Islet precursor cell (in vitro differentiated cells): ENCODE data around the gene GNGT1.

Experiments
- DNase-seq: peaks from one replicate; pipeline ENCODE4 v3.0.0-alpha.2; 2018

The GNGT1 gene

GRCh38 chr7:93906267-93906666 lies at the start of gene GNGT1:
Gene GNGT1 (plus strand): TSS chr7:93906567. CDS start chr7:93906747, 180 bp downstream.
- DNase-seq = no peak

- DNase-seq = no peak
Measured at GRCh38 chr7:93858857-93859256, 47.5 kb upstream of the GNGT1 start.

GRCh38 chr7:93860261-93860660 lies 46.1 kb upstream of the GNGT1 start:
- no peak for DNase-seq

- no peak for DNase-seq
Measured at GRCh38 chr7:93861325-93861949, 44.9 kb upstream of the GNGT1 start.

DNA sequence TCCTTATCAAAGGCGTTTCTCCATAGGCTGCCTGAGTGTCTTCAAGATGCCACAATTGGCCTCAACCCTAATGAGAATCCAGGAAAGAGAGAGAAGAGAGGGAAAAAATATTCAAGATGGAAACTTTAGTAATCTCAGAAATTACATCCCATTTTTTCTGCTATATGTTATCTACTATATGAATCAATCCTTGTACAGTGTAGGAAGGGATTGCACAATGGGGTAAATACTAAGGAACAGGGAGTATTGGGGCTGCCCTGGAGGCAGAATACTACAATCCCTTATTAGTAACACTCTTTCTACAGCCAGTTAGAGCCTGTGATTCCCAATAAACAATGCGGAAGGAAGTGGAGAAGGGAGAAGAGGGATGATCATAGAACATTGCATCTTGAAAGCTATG lies 43.7 kb upstream of the GNGT1 start:
- DNase-seq = no peak

GRCh38 chr7:93866886-93867285 lies 39.5 kb upstream of the GNGT1 start:
- DNase-seq = no peak

GRCh38 chr7:93873998-93874574 lies 32.3 kb upstream of the GNGT1 start:
- no peak for DNase-seq

- DNase-seq = no peak
Measured at GRCh38 chr7:93877742-93878141, 28.6 kb upstream of the GNGT1 start.

DNA sequence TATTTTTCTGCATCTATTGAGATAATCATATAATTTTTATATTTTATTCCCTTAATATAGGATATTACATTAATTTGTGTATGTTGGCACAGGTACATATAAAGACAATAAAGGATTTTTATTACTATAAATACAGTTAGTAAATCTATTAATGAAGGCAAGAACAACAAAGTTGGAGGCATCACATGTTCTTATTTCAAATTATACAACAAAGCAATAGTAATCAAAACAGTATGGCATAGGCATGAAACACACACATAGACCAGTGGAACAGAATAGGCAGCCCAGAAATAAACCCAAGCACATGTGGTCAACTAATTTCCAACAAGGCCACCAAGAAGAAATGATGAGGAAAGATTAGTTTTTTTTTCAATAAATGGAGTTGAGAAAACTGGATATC lies 27.0 kb upstream of the GNGT1 start:
- DNase-seq = no peak

DNA sequence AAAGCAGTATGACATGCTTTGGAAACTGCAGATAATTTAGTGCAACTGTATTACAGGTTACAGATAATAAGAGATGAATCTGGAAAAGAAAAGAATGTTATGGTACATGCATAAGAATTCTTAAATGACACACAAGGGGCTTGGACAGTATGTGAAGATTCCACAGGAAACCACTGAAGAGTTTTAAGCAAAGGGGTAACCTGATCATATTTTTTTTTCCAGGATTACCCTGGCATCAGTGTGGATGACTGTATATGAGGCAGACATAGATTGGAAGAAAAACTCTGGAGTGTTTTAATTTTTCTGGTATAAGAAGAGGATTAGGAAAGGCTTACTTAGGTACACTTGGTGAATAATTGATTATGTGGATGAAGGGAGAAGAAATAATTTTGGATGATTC lies 23.9 kb upstream of the GNGT1 start:
- DNase-seq = no peak

GRCh38 chr7:93883078-93883916 lies 23.1 kb upstream of the GNGT1 start:
- DNase-seq = no peak

- no peak for DNase-seq
Measured at GRCh38 chr7:93883917-93884345, 22.4 kb upstream of the GNGT1 start.

DNA sequence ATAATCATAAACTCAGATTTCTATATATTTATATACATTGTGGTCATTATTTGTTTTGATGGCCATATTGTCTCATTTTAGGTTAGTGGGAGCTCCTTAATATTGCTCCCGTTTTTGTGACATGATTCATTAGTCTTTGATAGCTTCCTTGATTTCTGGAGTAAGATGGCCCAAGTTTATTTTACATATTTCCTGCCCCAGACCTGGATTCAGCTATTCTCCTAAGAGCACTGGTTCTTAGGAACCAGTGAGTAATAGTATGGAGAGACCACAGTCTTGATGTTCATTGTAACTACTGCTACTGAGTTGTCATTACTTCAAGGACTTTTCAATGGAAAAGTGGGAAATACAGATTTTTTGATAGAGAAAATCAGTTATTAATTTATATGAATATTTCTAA lies 21.8 kb upstream of the GNGT1 start:
- DNase-seq = no peak

DNA sequence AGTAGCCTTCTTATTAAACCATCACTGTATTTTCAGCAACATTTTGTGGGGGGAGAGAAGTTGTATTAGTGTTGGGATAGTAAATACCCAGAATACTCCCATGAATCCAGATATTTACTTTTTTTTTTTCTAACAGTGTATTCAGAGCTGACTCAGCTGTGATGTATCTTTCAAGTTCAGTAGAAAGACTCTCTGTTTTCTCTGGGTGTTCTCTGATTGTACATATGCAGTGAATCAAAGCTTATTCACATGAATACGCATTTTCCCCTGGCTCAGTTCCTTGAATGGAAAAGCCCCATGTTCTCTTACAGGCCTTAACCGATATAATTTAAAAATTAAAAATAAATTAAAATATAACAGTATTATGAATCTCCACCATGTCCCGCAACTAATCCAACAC lies 17.1 kb upstream of the GNGT1 start:
- no peak for DNase-seq

- DNase-seq = peak; percentile 83
Measured at GRCh38 chr7:93890041-93890463, 16.3 kb upstream of the GNGT1 start.

DNA sequence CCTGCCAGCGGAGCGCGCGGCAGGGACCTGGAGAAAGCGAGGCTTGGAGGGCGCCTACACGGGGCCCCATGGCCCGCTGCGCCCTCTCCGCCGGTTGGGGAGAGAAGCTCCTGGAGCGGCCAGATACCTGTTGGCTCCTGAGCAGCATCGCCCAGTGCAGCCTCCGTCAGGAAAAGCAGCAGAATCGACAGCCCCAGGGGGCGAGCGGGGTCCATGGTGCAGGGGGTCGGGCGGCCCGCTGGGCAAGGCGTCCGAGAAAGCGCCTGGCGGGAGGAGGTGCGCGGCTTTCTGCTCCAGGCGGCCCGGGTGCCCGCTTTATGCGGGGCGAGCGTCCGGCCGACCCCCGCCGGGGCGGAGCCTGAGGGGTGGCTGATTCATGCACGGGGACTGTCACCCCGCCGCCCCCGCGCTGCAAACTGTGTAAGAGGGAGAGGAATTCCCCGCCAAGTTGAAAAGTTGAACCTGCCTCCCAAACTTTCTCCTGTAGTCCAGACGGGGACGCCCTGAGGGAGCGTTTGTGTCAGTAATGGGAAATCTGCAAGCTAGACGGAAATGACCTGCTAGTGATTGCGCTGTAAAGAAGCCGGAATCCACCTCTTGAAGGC lies 15.8 kb upstream of the GNGT1 start, which contains the start of gene TFPI2:
TSS of gene TFPI2 (minus strand) at position 290 of the 605 bp plus-strand sequence. CDS start at position 215, 75 bp downstream.
- peak; percentile 93 for DNase-seq

- no peak for DNase-seq
Measured at GRCh38 chr7:93894426-93894825, 11.9 kb upstream of the GNGT1 start.

DNA sequence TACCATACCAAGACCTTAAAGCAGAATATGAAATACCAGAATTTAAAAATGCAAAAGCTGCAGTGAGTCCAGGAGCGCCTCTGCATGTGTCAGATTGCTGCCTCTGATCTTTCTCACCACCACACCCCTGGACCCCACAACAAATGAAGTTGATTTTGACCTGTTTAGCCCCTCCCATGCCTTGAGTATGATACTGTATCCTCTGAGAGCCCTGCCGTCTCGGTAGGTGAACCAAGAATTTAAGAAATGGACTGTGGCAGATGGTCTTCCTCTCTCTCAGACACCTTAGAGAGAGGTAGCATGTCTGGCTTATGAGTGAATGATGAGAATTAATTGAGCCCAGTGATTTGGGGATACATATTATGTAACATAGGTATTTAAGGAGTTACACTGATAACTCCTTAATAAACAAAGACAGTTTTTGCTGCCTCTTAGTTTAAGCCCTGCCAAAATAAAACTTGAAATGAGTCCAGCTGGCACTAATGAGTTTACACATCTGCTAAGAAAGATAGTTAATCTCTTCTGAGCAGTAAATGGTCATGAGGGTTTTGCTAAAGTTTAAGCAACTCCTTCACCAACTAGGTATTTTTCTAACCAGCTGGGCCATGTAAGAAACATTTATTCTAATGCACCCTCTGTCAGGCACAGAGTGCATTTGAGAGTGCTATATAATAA lies 11.3 kb upstream of the GNGT1 start:
- no peak for DNase-seq

- no peak for DNase-seq
Measured at GRCh38 chr7:93895859-93896600, 10.3 kb upstream of the GNGT1 start.

DNA sequence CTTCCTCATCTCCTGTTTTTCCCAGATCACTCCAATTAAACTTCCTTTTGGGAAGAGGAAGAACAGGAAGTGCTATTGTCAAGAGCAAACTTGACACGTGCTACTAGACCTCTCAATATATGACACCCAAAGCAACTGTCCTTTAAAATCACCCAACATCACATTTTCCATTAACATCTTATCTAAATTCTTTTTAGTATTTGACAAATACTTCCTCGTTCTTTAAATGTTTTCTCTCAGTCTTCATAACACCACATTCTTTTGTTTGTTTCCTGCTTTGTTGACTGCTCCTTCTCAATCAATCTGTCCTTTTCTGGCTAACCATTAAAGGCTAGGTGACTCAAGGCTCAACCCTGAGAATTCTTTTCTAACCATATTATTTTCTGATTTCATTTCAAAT lies 8.7 kb upstream of the GNGT1 start:
- DNase-seq = no peak

DNA sequence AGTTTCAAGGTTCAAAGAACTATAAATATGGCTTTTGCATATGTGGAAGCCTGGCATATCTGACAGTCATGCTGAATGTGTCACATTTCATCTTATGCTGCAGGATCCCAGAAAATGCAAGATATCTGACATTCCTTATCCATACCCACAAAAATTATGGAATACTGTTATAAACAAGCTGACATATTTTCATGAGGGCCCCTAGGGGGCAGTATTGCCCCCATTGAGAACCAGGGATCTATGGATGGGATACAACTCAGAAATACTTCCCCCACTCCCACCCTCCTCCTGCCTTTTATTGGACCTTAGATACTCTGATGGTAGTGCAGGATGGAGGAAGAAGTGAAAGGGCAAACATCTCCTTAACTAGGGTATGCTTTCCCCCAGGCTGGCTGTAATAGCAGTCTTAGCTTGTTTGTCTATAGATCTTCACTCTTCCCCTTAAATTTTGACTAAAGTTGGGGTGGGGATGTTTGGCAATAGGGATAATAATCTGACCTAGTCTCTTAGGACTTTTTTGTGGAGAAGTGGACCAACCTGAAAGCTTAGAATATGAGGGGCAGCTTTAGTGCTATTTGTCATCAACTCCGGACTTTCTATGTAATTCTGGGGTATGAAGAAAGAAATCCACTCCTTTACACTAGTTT lies 3.5 kb upstream of the GNGT1 start:
- no peak for DNase-seq
